H4 (cell line): ENCODE results near the gene SYNE2. TPM values are rescaled to one million over a fixed set of nuclear protein-coding genes. Genes with fewer than 3 reads are reported as not detected.
A peak's percentile ranks its signal among the peaks of the same experiment; 100 is the strongest.

Experiments
- DNase-seq: peaks from one replicate; pipeline ENCODE4 v3.0.0-alpha.2; 2015; ENCODE audit warnings: low spot score
- total RNA-seq: library from RNA; depleted of rRNA; stranded (reverse); fragments of >200 nt; shearing (Covaris generic); gene quantifications from 2 replicates; pipeline ENCODE4 v1.2.3, GENCODE V29; 2014

The SYNE2 gene
- total RNA-seq, 1 experiment from 2014 or later, result 10.3 TPM

DNA sequence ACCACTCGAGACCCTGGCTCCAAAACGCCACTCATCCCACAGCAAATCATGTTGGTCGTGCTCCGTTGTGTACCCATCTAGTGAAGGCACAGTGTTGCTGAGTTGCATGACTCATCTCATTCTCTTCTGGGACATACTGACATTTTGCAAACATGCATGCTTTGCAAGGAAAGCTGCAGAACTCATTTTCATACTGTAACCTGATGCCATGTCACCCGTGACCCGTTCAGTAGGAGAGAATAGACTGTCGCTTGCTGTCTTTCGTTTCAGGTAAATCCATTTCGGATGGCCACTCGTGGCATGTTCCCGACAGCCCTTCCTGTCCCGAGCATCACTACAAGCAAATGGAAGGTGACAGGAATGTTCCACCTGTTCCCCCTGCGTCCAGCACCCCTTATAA is 363.2 kb downstream of the SYNE2 start:
- DNase-seq, result no peak

DNA sequence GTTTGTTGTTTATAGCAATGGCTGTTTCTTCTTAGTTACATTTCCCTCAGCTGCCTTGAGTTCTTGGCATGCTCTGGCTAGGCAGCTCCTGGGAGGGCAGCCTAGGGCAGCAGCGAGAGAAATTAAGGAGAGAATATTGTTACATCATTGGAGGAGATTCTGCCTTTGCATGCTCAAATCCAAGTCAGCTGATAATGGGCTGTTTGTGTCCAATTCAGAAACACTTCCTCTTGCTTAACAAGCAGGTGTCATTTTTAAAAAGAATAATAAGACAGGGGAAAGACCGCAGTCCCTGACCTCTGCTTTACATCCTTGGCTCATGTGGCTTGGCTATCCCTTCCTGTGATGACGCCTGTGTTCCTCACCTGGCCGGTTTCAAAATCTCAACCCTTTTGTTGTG is 364.5 kb downstream of the SYNE2 start:
- DNase-seq, result no peak

DNA sequence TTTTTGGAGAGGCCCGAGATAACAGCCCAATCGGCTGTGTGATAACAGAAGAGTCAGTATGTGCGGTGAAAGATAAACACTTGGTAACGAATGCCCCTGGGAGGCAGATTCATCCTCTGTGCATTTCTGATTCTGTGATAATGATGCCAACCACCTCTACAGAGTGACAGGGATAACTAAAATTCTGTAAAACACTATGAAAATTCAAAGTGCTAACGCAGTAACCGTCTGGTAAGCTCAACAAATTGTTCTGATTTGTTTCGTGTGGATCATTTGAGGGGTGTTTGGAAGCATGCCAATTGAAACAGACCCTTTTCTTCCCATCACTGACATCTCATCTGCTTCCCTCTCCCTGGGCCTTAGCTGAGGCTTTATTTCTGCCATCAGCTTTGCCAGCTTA is 365.0 kb downstream of the SYNE2 start:
- DNase-seq, result no peak

GRCh38 chr14:64218344-64219240 is 365.8 kb downstream of the SYNE2 start:
- no peak for DNase-seq

GRCh38 chr14:64220056-64220455 is 367.3 kb downstream of the SYNE2 start:
- DNase-seq, result no peak

DNA sequence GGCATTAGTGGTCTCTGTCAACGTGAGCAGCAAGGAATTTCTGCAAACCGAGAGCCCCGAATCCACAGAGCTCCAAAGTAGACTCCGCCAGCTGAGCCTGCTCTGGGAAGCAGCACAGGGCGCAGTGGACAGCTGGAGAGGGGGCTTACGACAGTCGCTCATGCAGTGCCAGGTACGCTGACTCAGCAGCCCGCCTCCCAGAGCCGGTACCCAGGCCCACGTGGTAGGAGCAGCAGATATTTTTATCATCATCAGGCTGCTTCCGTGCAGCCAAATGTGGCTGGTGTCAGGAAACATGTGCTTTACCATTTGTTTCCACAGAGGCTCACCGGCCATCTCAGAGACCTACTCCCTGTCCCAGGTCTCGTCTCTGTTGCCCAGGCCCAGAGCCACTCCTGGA is 367.7 kb downstream of the SYNE2 start:
- no peak for DNase-seq

- DNase-seq, result no peak
These were observed 368.7 kb downstream of the SYNE2 start for GRCh38 chr14:64221391-64222003.

- no peak for DNase-seq
These were observed 372.4 kb downstream of the SYNE2 start for GRCh38 chr14:64225151-64225757.

GRCh38 chr14:64227856-64228255 is 375.1 kb downstream of the SYNE2 start:
- no peak for DNase-seq

- no peak for DNase-seq
These were observed 376.7 kb downstream of the SYNE2 start for GRCh38 chr14:64229489-64229888.

DNA sequence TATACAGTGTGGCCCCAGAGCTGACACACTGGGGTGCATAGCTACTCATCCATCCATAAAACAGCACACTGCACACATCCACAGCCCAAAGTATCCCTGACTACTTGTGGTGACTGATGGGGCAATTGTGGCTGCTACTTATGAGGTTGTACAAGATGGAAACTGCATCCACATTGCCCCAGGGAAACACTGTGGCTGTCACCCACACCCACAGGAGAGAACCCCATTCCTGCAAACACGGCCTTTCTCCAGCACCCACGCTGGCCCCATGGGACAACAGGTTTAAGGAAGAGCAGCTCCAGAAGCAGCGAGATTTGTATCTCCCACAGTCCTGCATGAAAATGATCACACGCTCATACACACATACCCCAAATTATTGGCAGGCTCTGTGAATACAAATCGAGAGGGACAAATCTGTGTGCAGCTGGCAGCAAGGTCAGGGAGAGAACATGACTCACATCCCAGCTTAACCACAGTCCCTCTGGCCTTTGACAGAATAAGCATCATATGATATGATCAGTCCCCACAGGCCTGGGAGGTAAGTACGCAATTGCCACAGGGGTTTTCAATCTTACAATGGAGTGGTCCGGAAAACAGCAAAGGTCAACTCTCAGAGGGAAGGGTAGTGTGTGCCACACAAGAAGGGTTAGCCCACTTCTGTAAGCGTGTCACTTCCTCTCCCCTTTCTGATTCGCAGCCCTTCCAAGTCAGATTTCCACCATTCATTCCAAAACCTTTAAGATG is 379.5 kb downstream of the SYNE2 start:
- DNase-seq, result peak; percentile 84

DNA sequence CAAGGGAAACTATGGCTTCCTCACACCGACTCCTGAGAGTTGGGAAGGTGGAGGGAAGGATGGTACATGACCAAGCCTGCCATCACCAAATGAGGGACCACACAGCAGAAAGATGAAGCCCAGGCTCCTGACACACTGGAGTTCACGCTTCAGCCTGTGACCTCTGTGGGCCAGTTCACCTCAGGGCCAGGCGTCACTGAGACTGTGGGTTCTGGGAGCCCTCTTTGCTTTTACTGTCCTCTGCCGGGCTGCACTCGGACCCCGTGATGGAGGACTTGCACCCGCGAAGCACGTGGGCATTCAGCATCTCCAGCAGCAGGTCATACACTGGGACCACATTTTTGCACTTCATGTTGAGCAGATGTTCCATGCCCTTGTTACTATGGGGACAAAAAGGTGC is 380.1 kb downstream of the SYNE2 start:
- no peak for DNase-seq

- DNase-seq, result no peak
These were observed 380.9 kb downstream of the SYNE2 start for GRCh38 chr14:64233531-64234190.

GRCh38 chr14:64234877-64235651 is 382.3 kb downstream of the SYNE2 start:
- DNase-seq, result peak; percentile 49

GRCh38 chr14:64235652-64236640 is 383.1 kb downstream of the SYNE2 start:
- DNase-seq, result no peak

- DNase-seq, result no peak
These were observed 385.2 kb downstream of the SYNE2 start for GRCh38 chr14:64238049-64238448.

- DNase-seq, result no peak
These were observed 385.8 kb downstream of the SYNE2 start for GRCh38 chr14:64238631-64239030.

DNA sequence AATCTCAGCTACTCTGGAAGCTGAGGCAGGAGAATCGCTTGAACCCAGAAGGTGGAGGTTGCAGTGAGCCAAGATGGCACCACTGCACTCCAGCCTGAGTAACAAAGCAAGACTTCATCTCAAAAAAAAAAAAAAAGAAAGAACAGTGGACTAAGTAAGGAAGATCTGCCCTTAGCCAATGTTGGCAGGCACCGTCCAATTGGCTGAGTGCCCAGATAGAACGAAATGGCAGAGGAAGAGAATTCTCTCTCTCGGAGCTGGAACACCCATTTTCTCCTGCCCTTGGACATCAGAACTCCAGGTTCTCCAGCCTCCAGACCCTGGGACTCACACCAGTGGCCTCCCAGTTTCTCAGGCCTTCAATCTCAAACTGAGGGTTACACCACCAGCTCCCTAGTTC is 391.5 kb downstream of the SYNE2 start:
- DNase-seq, result no peak

GRCh38 chr14:64245491-64245890 is 392.7 kb downstream of the SYNE2 start:
- no peak for DNase-seq

- no peak for DNase-seq
These were observed 393.9 kb downstream of the SYNE2 start for GRCh38 chr14:64246688-64247087.
